ENCODE measurements around the gene IKBKE.

- TF ChIP-seq CTCF (IDR thresholded peaks at IDR 0.05) = no peak
- no peak for TF ChIP-seq POLR2A (IDR thresholded peaks at IDR 0.05)
These were observed 75.1 kb downstream of the IKBKE start for GRCh38 chr1:206545351-206545750.
